Mesodermal cell (in vitro differentiated cells): Measurements from ENCODE around the gene RNU6-7.
A peak's percentile ranks its signal among the peaks of the same experiment; 100 is the strongest.

Experiments
- H3K27ac ChIP-seq: 2 replicates; pipeline ENCODE4 v1.7.0; 2013; ENCODE audit warnings: mild to moderate bottlenecking, low read depth, low read length, moderate library complexity; ENCODE audit not compliant: severe bottlenecking
- H3K36me3 ChIP-seq: 2 replicates; pipeline ENCODE4 v1.7.1; 2013; ENCODE audit warnings: mild to moderate bottlenecking, low read length, moderate library complexity; ENCODE audit not compliant: control insufficient read depth, insufficient read depth
- H3K4me1 ChIP-seq: one replicate; pipeline ENCODE4 v1.7.1; 2013; ENCODE audit warnings: mild to moderate bottlenecking, low read length; ENCODE audit not compliant: insufficient read depth, control insufficient read depth, poor library complexity, severe bottlenecking
- H3K4me3 ChIP-seq: 2 replicates; pipeline ENCODE4 v1.7.0; 2013; ENCODE audit warnings: low read length, control low read depth, mild to moderate bottlenecking; ENCODE audit not compliant: insufficient read depth, poor library complexity, severe bottlenecking; ENCODE audit errors: extremely low read depth
- H3K9me3 ChIP-seq: 2 replicates; pipeline ENCODE4 v1.7.1; 2013; ENCODE audit warnings: mild to moderate bottlenecking, low read length, moderate library complexity; ENCODE audit not compliant: control insufficient read depth
- WGBS, 2 experiments: methylation state at CpG; one replicate each; pipeline ENCODE4 v1.1.5; 2013; ENCODE audit warnings: missing lambda C conversion rate in 2 of 2; ENCODE audit not compliant: insufficient coverage in 2 of 2; 5-methylcytosine and 5-hydroxymethylcytosine counted together

The RNU6-7 gene

DNA sequence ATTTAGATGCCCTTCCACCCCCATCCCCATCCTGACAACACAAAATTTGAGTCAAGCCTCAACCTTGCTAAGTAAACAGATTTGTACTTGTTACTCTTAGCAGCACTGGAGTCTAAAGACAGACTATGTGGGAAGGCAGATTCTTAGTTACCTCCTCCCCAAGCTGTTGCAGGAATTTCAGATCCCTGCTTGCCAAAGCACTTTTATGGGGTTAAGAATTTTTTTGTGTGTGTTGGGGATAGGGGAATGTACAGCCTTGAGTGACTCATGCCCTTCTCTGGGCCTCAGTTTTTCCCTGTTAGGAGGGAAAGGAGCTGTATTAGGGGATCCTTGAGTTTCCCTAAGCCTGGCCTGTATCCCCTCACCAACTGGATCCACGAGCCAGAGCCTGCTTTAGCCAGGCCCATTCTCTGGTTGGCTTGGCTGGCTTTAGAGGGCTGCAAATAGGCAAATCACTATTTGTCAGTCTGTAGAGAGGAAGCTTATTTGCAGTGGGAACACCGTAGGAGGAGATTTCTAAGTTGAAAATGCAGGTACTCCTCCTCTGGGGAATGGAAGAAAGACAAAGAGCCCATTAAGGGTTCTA, 28.9 kb downstream of the RNU6-7 start:
- H3K4me1 ChIP-seq = peaks cover 10% of the 10 kb centered on the region
- peak overlapping the region; percentile 46 for H3K27ac ChIP-seq
- H3K9me3 ChIP-seq = no peaks in the 10 kb centered on the region
- H3K4me3 ChIP-seq = no peak overlapping the region
- WGBS, 2 experiments = 60 to 100% methylated on average over 1 of the region's 2 CpGs
- no peaks in the 10 kb centered on the region for H3K36me3 ChIP-seq

DNA sequence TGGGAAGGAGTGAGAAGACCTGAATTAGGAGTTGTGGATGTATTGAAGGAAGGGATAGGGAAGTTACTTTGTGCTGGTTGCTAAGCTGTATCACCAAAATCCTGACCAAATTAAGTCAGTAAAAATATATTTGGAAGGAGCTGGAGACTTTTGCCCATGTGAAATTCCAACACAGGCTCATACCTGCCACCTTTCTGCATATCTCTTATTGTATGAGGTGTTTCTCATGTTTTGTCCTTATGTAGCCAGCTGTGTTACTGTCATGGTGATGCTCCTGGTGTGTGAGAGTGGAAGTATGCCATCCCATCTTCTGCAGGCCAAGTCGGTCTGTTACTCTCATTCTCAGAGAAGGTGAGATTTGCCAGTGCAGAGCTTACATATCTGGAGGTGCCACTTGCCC, 30.6 kb downstream of the RNU6-7 start:
- no peaks in the 10 kb centered on the region for H3K9me3 ChIP-seq
- H3K4me1 ChIP-seq = peaks cover 10% of the 10 kb centered on the region
- H3K36me3 ChIP-seq = no peaks in the 10 kb centered on the region
- WGBS, 2 experiments = 100% methylated on average over 1 of the region's 1 CpG
- no peak overlapping the region for H3K4me3 ChIP-seq
- H3K27ac ChIP-seq = no peak overlapping the region

DNA sequence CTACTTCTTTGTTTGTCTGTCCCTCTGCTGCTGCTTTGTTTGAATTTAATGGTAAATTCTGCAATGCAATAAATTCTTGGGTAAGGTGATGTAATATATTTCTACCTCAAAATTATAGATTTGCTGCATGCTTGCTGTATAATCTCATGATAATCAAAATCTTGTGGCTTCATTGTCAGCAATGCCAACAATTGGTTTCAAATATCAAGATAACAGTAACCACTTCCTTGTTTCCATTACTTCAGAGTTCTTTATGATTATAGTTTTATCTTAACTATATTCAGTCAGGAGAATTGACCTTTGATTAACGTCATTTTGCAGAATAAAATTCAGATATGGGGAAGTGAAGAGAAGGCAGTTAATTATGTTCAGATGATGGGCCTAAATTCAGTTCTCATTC, 31.4 kb downstream of the RNU6-7 start:
- no peak overlapping the region for H3K27ac ChIP-seq
- no peaks in the 10 kb centered on the region for H3K36me3 ChIP-seq
- H3K4me3 ChIP-seq = no peak overlapping the region
- WGBS, 2 experiments = 100% methylated on average over 1 of the region's 1 CpG; no CpG with 5 or more reads in 1 of the 2 experiments
- no peaks in the 10 kb centered on the region for H3K9me3 ChIP-seq
- peaks cover 10% of the 10 kb centered on the region for H3K4me1 ChIP-seq

DNA sequence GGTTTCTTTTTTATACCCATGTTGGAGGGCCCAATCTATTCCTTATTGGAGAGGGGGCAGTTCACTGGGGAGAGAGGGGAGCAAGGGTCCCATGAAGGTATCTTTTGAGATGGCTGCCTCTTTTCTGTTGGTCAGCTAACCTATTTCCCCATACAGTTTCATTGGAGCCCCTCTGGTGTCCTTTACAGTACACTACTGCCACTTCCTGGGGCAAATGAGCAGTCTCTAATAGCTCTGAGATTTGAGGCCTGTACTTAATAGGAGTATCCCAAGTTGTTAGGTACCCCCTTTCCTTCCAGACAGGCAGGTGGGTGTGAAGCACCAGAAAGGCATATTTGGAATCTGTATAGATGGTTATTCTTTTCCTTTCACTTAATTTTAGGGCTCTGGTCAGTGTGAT, 42.6 kb downstream of the RNU6-7 start:
- H3K36me3 ChIP-seq = no peaks in the 10 kb centered on the region
- H3K4me1 ChIP-seq = no peaks in the 10 kb centered on the region
- peaks cover 8% of the 10 kb centered on the region for H3K9me3 ChIP-seq
- H3K27ac ChIP-seq = no peak overlapping the region
- no peak overlapping the region for H3K4me3 ChIP-seq

- Histone ChIP-seq H3K27ac (no peak overlapping the region), H3K36me3 (no peaks in the 10 kb centered on the region), H3K4me3 (no peak overlapping the region), H3K4me1 (peaks cover 3% of the 10 kb centered on the region), H3K9me3 (peaks cover 3% of the 10 kb centered on the region)
- WGBS, 2 experiments = 89 to 96% methylated on average over 4 to 5 of the region's 5 CpGs
Observed at GRCh38 chr14:32246751-32247150, 44.9 kb downstream of the RNU6-7 start.

- no peaks in the 10 kb centered on the region for H3K36me3 ChIP-seq
- 88 to 92% methylated on average over 4 to 5 of the region's 5 CpGs for WGBS, 2 experiments
- H3K4me3 ChIP-seq = no peak overlapping the region
- no peak overlapping the region for H3K27ac ChIP-seq
- H3K9me3 ChIP-seq = no peaks in the 10 kb centered on the region
- peaks cover 6% of the 10 kb centered on the region for H3K4me1 ChIP-seq
Observed at GRCh38 chr14:32249371-32249770, 47.5 kb downstream of the RNU6-7 start.

DNA sequence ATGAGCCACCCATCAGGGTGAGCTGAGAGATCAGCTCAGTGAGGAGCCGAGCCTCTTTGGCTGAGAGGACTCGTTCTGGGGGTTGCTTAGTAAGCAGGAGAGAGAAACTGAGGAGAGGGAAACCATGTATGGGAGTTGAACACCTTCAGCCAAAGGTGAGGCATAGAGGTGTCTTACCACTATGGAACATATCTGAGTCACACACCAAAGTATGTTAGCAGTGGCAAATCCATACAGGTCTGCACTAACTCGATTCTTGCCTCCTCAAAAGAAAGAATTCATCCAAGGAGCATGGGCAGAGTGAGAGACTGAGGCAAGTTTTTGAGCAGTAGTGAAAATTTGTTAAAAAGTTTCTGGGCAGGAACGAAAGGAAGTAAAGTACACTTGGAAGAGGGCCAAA, 47.9 kb downstream of the RNU6-7 start:
- no peaks in the 10 kb centered on the region for H3K9me3 ChIP-seq
- WGBS, 2 experiments = 93 to 97% methylated on average over 2 to 4 of the region's 4 CpGs
- no peaks in the 10 kb centered on the region for H3K36me3 ChIP-seq
- no peak overlapping the region for H3K27ac ChIP-seq
- no peak overlapping the region for H3K4me3 ChIP-seq
- peaks cover 6% of the 10 kb centered on the region for H3K4me1 ChIP-seq

GRCh38 chr14:32250681-32251080, 48.8 kb downstream of the RNU6-7 start:
- H3K27ac ChIP-seq = no peak overlapping the region
- 75 to 85% methylated on average over 2 of the region's 3 CpGs for WGBS, 2 experiments
- H3K9me3 ChIP-seq = no peaks in the 10 kb centered on the region
- H3K4me1 ChIP-seq = peaks cover 6% of the 10 kb centered on the region
- H3K36me3 ChIP-seq = no peaks in the 10 kb centered on the region
- no peak overlapping the region for H3K4me3 ChIP-seq

GRCh38 chr14:32251530-32251929, 49.7 kb downstream of the RNU6-7 start:
- H3K4me3 ChIP-seq = no peak overlapping the region
- peaks cover 9% of the 10 kb centered on the region for H3K4me1 ChIP-seq
- no peaks in the 10 kb centered on the region for H3K36me3 ChIP-seq
- WGBS, 2 experiments = 100% methylated on average over 2 of the region's 4 CpGs; no CpG with 5 or more reads in 1 of the 2 experiments
- H3K27ac ChIP-seq = no peak overlapping the region
- H3K9me3 ChIP-seq = no peaks in the 10 kb centered on the region
